Muscle layer of duodenum (tissue), 2 donors: ENCODE results near the gene SMIM24.

Experiments used
- H3K27ac ChIP-seq: one replicate; pipeline ENCODE4 v1.7.0; 2013; ENCODE audit warnings: mild to moderate bottlenecking, low read length
- H3K27me3 ChIP-seq: one replicate; pipeline ENCODE4 v1.7.0; 2013; ENCODE audit warnings: low read depth, mild to moderate bottlenecking, control low read depth, low read length
- H3K36me3 ChIP-seq, 2 donors: one replicate each; pipeline ENCODE4 v1.7.0; 2013; ENCODE audit warnings: low read length in 2 of 2, control low read depth in 1 of 2, mild to moderate bottlenecking in 1 of 2; ENCODE audit not compliant: insufficient read depth in 2 of 2, control insufficient read depth in 1 of 2
- H3K4me1 ChIP-seq, 2 donors: one replicate each; pipeline ENCODE4 v1.7.0; 2013; ENCODE audit warnings: low read length in 2 of 2, mild to moderate bottlenecking in 2 of 2, control low read depth in 1 of 2, moderate library complexity in 1 of 2; ENCODE audit not compliant: insufficient read depth in 2 of 2, control insufficient read depth in 1 of 2
- H3K4me3 ChIP-seq, 2 donors: one replicate each; pipeline ENCODE4 v1.7.0; 2013; ENCODE audit warnings: low read length in 2 of 2, low read depth in 1 of 2, mild to moderate bottlenecking in 1 of 2
- H3K9me3 ChIP-seq, 2 donors: one replicate each; pipeline ENCODE4 v1.7.0; 2013; ENCODE audit warnings: low read length in 2 of 2, control low read depth in 1 of 2, mild to moderate bottlenecking in 1 of 2; ENCODE audit not compliant: control insufficient read depth in 1 of 2
- donor health status: healthy.

Gene SMIM24

DNA sequence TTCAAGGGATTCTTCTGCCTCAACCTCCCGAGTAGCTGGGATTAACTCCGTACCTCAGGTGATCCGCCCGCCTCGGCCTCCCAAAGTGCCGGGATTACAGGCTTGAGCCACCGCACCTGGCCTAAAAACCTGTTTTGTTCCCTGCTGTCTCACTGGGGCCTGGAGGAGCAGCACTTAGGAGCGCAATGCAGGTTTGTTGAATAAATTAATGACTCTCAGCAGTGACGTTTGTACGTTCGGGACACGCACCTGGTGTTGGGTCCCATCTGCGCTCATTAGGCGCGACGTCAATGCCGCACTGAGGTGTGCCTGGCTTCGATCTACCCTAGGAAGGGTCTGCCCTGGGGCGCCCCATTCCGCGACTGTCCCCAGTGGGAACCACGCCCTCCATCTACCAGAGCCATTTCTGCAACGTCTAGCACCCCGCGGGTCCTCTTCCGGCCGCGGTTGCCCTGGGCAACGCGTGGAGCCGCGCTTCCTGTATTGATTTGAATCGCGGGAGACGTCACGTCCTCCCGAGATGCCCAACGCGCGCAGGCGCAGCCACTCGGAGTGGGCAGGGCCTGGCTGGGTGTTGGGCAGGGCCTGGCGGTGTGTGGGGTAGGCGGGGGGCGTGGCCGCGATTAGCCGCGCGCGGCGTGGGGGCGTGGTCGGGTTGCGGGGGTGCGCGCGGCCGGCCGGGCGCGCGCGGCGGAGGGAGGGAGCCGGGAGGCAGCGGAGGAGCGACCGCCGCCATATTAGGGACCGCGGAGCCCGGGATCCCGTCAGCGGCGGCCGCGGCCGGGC, 25.5 kb upstream of the SMIM24 start, which contains the start of gene FZR1:
FZR1 (plus strand) TSS at position 714 of the 786 bp plus-strand sequence. CDS start 16,679 bp downstream, outside the sequence.
- peak within 1 kb of the TSS; percentile 87 for H3K27ac ChIP-seq
- peak within 1 kb of the TSS; percentile 83 to 91 for H3K4me3 ChIP-seq
- no peaks in the 10 kb centered on the region for H3K27me3 ChIP-seq
- peaks cover 0 to 32% of the 10 kb centered on the region in 2 donors for H3K4me1 ChIP-seq
- peaks cover 0 to 17% of the 10 kb centered on the region in 2 donors for H3K36me3 ChIP-seq
- no peaks in the 10 kb centered on the region for H3K9me3 ChIP-seq

DNA sequence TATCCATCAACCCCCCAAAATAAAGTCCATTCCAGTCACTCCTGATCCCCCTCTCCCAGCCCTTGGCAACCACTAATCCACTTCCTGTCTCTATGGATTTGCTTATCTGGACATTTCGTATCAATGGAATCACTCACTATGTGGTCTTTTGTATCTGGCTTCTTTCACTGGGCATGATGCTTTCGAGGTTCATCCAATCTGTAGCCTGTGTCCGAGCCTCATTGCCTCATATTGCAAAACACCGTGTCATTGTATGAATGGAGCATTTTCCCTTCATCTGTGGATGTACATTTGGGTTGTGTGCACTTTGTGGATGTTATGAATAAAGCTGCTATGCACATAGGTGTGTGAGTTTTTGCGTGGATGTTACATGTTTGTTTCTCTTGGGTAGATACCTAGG, 24.4 kb upstream of the SMIM24 start:
- Histone ChIP-seq H3K4me3 (no peak overlapping the region), H3K9me3 (no peaks in the 10 kb centered on the region), H3K27me3 (no peaks in the 10 kb centered on the region), H3K27ac (no peak overlapping the region), H3K36me3 (peaks cover 0 to 10% of the 10 kb centered on the region in 2 donors), H3K4me1 (peaks cover 0 to 27% of the 10 kb centered on the region in 2 donors)

DNA sequence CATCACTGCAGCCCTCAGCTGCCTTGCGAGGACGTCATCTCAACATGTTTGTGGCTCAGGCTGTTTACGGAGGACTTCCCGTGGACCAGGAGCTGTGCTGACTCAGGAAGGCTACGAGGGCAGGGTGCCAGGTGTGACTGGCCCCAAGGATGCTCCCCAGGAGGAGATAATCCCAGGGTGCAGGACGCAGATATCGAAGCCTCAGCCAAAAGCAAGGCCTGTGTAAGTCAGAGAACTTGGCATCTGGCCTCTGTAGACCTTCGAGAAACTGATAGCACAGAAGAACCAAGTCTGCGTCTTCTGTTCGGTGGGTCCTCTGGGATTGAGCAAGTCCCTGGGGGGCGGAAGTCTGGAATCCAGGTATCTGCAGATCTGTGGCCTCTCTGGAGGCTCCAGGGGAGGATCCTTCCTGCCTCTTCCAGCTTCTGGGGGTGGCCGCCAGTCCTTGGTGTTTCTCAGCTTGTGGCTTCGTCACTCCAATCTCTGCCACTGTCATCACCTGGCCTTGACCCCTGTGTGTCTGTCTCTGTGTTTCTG, 22.8 kb upstream of the SMIM24 start:
- Histone ChIP-seq H3K9me3 (no peaks in the 10 kb centered on the region), H3K27me3 (no peaks in the 10 kb centered on the region), H3K27ac (no peak overlapping the region), H3K36me3 (no peaks in the 10 kb centered on the region), H3K4me3 (no peak overlapping the region), H3K4me1 (peaks cover 0 to 30% of the 10 kb centered on the region in 2 donors)

DNA sequence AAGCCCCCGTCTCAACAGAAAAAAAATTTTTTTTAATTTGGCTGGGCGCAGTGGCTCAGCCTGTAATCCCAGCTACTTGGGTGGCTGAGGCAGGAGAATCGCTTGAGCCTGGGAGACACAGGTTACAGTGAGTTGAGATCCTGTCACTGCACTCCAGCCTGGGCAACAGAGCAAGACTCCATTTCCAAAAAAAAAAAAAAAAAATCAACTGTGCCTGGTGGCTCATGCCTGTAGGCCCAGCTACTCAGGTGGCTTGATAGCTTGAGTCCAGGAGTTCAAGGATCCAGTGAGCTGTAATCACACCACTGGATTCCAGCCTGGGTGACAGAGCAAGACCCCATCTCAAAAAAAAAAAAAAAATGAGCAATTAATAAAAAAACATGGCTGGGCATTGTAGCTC, 21.5 kb upstream of the SMIM24 start:
- Histone ChIP-seq H3K4me1 (peaks cover 0 to 19% of the 10 kb centered on the region in 2 donors), H3K9me3 (no peaks in the 10 kb centered on the region), H3K27ac (no peak overlapping the region), H3K36me3 (peaks cover 0 to 4% of the 10 kb centered on the region in 2 donors), H3K4me3 (no peak overlapping the region), H3K27me3 (no peaks in the 10 kb centered on the region)

DNA sequence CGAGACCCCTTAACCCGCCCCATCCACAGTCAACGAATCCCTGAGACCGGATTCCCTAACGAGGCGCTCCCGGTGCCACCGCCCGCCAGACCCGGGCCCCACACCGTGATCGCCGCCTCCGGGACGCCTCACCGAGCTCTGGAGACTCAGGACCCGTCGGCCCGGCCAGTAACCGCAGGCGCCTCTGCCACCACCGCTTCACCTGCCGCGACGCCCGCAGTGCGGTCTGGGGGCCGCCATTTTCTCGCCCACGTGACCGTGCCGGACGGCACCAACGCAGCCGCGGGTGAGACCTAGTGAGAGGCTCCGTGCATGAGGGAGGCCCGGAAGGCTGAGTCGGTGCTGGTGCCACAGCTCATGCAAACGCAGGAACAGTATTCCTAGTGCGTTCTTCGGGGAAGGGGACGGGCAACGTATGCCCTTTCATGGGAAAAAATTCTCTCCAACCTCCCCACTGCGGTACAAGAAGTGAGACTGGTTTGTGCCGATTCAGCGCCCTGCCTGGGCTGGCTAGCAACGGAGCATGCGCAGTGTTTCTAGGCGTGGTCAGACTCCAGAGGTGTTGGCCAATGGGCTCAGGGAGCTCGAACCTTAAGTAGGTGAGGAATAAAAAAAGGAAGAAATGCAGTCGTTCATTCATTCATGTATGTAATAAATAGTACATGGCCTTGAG, 20.2 kb upstream of the SMIM24 start, which contains the start of gene DOHH:
DOHH (minus strand) TSS at position 246 of the 673 bp plus-strand sequence. CDS start 3,860 bp downstream, outside the sequence.
- H3K27me3 ChIP-seq: no peaks in the 10 kb centered on the region
- H3K4me3 ChIP-seq: peak within 1 kb of the TSS; percentile 96 to 100
- peaks cover 3 to 15% of the 10 kb centered on the region in 2 donors for H3K36me3 ChIP-seq
- H3K4me1 ChIP-seq: peaks cover 0 to 19% of the 10 kb centered on the region in 2 donors
- peak within 1 kb of the TSS; percentile 94 for H3K27ac ChIP-seq
- H3K9me3 ChIP-seq: no peaks in the 10 kb centered on the region

DNA sequence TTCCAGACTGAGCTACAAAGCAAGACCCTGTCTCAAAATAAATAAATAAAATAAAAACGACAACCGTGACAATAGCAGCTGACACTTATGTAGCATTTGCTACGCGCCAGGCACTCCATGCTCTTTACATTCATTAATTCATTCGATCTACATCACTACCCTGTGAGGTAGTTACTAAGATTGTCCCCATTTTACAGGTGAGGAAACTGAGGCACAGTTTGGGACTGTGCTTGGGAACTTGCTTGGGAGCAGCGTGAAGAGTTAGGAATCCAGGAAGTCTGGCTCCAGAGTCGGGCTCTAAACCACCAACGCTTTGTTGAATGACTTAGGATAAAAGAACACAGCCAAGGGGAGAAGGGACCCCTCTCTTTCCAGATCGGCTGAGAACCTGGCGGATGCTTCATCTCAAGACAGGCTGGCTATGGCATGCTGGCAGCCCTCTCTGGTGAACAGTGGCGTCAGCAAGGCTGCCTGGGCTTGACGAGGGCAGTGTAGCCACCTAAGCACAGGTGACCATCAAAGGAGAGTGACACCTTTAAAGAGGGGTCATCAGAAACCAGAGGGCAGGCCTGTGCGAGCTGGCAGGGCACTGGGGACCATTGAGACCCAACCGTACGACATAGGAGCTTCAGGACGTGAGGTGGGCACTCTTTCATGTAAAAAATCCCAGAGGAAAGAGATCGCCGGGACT, 19.6 kb upstream of the SMIM24 start:
- Histone ChIP-seq H3K36me3 (peaks cover 3 to 19% of the 10 kb centered on the region in 2 donors), H3K4me3 (peak overlapping the region; percentile 96 to 100), H3K27me3 (no peaks in the 10 kb centered on the region), H3K27ac (peak overlapping the region; percentile 94), H3K4me1 (peaks cover 0 to 19% of the 10 kb centered on the region in 2 donors), H3K9me3 (no peaks in the 10 kb centered on the region)

DNA sequence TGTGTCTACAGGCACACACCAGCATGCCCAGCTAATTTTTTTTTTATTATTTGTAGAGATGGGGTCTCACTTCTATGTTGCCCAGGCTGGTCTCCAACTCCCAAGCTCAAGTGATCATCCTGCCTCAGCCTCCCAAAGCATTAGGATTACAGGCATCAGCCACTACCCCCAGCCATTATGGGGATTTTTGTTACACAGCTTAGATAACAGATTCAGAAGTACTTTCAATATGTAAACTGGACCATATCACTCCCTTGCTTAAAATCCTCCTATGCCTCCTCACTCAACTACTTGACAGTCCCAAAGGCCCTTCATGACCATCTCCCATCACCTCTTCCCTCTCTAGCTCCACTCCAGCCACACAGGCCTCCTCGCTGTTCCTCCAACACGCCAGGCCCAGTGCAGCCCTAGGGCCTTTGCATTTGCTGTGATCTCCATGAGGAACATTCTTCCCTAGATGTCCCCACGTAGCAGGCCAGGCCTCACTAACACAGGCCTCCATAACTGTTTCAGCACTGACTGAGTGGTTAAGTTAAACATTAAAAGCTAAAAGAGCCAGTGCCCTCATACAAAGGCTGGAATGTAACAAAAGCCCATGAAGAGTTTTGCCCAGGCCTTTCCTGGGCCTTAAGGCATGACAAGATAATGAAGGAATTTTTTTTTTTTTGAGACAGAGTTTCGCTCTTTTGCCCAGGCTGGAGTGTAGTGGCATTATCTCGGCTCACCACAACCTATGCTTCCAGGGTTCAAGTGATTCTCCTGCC, 17.6 kb upstream of the SMIM24 start:
- no peaks in the 10 kb centered on the region for H3K9me3 ChIP-seq
- H3K27me3 ChIP-seq: no peaks in the 10 kb centered on the region
- H3K36me3 ChIP-seq: peaks cover 4 to 36% of the 10 kb centered on the region in 2 donors
- no peak overlapping the region for H3K27ac ChIP-seq
- peaks cover 0 to 19% of the 10 kb centered on the region in 2 donors for H3K4me1 ChIP-seq
- H3K4me3 ChIP-seq: no peak overlapping the region

DNA sequence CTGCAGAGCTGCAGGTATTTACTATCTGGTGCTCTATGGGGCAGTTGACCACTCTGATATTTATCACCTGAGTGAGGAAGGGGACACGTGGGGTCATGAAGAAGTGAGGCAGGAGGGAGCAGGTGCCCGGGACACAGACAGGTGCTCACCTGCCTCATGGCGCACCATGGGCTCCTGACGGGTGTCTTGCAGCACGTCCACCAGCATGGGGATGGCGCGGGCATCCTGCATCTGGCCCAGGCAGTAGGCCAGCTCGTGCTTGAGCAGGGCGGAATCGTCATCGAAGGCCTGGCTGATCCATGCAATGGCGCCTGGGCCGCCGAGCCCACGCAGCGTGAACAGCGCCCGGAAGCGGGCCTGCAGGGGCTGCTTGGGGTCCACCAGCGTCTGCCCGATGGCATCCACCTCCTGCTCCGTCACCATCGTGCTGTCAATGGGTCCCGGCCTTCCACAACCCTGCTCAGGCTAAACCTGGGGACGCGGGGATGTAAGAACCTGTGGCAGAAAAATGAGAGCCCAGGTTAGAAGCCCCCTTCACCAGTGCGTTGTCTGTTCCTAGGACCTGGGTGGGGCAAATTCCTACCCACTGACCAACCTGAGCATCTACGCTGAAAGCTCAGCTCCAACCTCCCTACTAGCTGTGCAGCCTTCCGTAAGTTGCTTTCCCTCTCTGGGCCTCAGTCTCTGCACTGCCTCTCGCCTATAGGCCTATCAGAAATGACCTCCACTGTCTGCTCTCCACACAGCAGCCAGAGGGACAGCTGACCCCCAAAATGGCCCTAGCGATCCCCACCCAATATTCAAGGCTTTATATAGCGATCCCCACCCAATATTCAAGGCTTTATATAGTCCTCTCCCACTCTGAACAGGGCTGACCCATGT, 16.3 kb upstream of the SMIM24 start:
- Histone ChIP-seq H3K36me3 (peaks cover 9 to 49% of the 10 kb centered on the region in 2 donors), H3K9me3 (no peaks in the 10 kb centered on the region), H3K27me3 (no peaks in the 10 kb centered on the region), H3K27ac (no peak overlapping the region), H3K4me3 (no peak overlapping the region), H3K4me1 (peaks cover 0 to 19% of the 10 kb centered on the region in 2 donors)

DNA sequence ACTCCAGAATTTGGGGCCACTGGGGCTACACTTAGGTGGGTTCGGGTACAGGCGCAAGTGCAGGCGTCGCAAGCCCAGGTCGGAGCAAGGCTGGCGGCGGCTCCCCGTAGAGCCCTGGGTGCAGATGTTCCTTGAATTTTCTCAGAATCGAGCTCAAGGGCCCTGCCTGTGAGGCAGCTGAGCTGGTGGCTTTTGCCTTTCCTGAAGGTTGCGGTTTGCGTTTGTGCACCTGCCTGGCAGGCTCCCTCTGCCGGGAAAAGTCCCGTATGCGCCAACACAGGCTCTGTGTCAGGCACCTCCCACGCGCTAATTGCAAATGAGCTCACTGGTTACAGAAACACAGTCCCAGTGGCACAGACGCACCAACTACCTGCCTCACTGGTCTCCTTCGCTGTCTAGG, 14.2 kb upstream of the SMIM24 start:
- Histone ChIP-seq H3K4me3 (no peak overlapping the region), H3K27ac (no peak overlapping the region)

DNA sequence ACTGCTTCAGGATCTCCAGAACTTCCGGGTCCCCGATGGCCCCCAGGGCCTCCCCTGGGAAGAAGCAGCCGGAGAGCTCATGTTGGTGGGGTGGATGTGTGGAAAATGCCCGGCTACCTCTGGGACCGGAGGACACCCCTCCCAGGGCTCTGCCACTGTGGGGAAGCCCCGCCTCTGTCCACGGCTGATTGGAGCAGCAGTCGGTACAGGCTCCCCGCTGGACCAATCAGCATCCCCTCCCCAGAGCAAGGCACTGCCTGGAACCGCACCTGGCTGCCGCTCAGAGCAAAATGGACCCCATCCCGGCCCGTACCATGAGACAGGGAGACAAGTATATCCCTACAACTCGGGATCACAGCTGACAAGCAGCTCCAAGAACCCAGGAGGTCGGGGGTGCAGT, 13.7 kb upstream of the SMIM24 start:
- H3K27ac ChIP-seq: no peak overlapping the region
- H3K36me3 ChIP-seq: peaks cover 9 to 58% of the 10 kb centered on the region in 2 donors
- H3K4me1 ChIP-seq: peaks cover 0 to 5% of the 10 kb centered on the region in 2 donors
- no peaks in the 10 kb centered on the region for H3K9me3 ChIP-seq
- no peak overlapping the region for H3K4me3 ChIP-seq
- no peaks in the 10 kb centered on the region for H3K27me3 ChIP-seq

More for the DNA sequence above, 14.2 kb upstream of the SMIM24 start:
- peaks cover 0 to 10% of the 10 kb centered on the region in 2 donors for H3K4me1 ChIP-seq
- no peaks in the 10 kb centered on the region for H3K9me3 ChIP-seq
- peaks cover 9 to 58% of the 10 kb centered on the region in 2 donors for H3K36me3 ChIP-seq
- H3K27me3 ChIP-seq: no peaks in the 10 kb centered on the region
